Measurements from ENCODE around the gene THBS3.
A peak's percentile ranks its signal among the peaks of the same experiment; 100 is the strongest.
"Not testable (repeated sequence)": the region's sequence is repeated elsewhere in the genome, so short reads cannot be mapped to it uniquely, and the experiment has no call there.

THBS3 gene

DNA sequence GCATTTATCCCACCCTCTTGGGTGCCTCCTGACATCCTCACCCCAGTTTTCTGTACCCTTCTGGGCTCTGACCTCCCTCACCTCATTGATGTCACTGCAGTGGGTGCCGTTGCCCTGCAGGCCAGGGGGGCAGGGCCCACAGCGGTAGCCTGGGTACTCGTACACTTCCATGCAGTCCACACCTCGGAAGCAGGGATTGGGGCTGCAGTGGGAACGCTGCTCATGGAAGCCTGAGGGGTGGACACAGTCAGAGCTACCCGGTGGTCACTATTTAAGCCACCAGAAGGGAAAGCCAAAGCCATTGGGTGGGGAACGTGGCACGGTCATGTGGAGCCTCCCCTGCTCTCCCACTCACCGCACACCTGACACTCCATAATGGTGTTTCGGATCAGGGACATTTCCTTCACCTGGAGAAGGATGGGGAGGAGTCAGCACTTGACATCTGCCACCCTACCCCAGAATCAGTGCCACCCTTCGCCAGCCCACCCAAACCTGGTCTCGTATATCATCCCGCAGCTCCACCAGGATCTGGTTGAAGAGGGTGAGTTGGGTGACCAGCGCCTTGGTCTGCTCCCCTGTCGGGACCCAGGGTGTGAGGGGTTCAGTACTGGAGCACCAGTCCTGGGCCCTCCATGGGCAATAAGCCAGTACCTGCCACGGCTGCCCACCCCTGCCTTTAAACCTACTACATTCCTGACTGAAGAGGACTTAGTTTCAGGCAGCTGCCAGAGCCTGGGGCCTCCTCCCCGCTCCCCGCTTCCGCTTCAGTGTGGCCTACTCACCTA is 4.8 kb downstream of the THBS3 start:
- Mint-ChIP-seq H3K27me3 (no peaks in the 10 kb centered on the region), H3K9me3 (ENCODE audit: low read depth) (no peaks in the 10 kb centered on the region), H3K36me3 (no peaks in the 10 kb centered on the region), H3K4me3 (no peak overlapping the region), H3K27ac (no peak overlapping the region), H3K4me1 (ENCODE audit: low read depth) (peaks cover 10% of the 10 kb centered on the region)

DNA sequence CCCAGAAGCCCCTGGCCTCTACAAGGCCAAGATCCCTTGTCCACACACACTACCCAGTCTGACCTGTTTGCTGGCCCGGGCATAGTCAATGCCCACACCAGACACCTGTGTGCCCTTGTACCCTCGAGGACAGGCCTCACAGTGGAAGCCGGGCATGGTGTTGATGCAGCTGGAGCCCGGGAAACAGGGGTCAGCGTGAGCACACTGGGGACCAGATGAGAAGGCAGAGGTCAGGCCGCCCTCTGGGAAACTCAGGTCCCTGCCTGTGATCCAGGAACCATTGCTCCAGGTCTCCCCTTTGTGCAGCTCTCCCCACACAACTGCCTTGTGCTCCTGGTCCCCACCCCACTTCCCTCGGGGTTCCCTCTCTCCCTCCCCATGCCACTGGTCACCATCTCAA is 5.5 kb downstream of the THBS3 start:
- Mint-ChIP-seq H3K4me3 (no peak overlapping the region), H3K27ac (no peak overlapping the region), H3K4me1 (ENCODE audit: low read depth) (peaks cover 6% of the 10 kb centered on the region), H3K27me3 (no peaks in the 10 kb centered on the region), H3K9me3 (ENCODE audit: low read depth) (no peaks in the 10 kb centered on the region), H3K36me3 (no peaks in the 10 kb centered on the region)

- no peaks in the 10 kb centered on the region for H3K36me3 Mint-ChIP-seq
- no peaks in the 10 kb centered on the region for H3K27me3 Mint-ChIP-seq
- no peak overlapping the region for H3K4me3 Mint-ChIP-seq
- no peaks in the 10 kb centered on the region for H3K9me3 Mint-ChIP-seq (ENCODE audit: low read depth)
- no peaks in the 10 kb centered on the region for H3K4me1 Mint-ChIP-seq (ENCODE audit: low read depth)
- no peak overlapping the region for H3K27ac Mint-ChIP-seq
Measured at GRCh38 chr1:155200920-155201319, 6.8 kb downstream of the THBS3 start.

DNA sequence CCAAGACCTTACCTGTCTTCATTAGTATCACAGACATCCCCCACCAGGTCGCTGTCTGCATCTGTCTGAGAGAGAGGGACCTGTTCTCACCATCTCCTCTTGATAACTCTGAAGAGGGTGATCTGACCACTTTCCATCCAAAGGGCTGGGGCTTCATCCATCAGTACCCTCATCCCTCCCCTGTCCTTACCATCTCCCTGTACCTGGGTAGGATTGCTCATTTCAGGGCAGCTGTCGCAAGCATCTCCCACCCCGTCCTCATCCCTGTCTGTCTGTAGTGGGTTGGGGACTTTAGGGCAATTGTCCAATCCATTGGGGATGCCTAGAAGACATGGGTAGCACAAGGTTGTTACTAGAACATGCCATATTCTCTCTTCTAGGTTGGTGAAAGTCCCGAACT is 7.9 kb downstream of the THBS3 start:
- Mint-ChIP-seq H3K27me3 (no peaks in the 10 kb centered on the region), H3K27ac (no peak overlapping the region), H3K4me3 (no peak overlapping the region), H3K36me3 (no peaks in the 10 kb centered on the region), H3K9me3 (ENCODE audit: low read depth) (no peaks in the 10 kb centered on the region), H3K4me1 (ENCODE audit: low read depth) (peaks cover 6% of the 10 kb centered on the region)

DNA sequence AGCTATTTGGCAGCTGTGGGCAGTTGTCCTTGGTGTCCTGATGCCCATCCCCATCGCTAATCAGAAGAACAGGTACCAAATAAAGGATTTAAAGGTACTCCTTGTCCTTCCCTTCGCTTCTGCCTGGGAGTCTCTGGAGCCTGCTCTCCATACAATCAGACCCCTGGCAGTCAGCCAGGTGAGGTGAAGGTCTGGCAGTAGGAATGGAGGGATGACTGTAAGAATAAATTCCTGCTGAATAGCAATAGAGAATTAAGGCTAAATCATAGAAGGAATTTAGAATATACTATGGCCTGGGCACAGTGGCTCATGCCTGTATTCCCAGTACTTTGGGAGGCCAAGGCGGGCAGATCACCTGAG is 9.2 kb downstream of the THBS3 start:
- Mint-ChIP-seq H3K4me1 (ENCODE audit: low read depth) (peaks cover 16% of the 10 kb centered on the region), H3K36me3 (no peaks in the 10 kb centered on the region), H3K4me3 (no peak overlapping the region), H3K9me3 (ENCODE audit: low read depth) (no peaks in the 10 kb centered on the region), H3K27ac (no peak overlapping the region), H3K27me3 (no peaks in the 10 kb centered on the region)

- Mint-ChIP-seq H3K9me3 (ENCODE audit: low read depth) (no peaks in the 10 kb centered on the region), H3K27me3 (no peaks in the 10 kb centered on the region), H3K36me3 (no peaks in the 10 kb centered on the region), H3K27ac (no peak overlapping the region), H3K4me1 (ENCODE audit: low read depth) (peaks cover 21% of the 10 kb centered on the region), H3K4me3 (no peak overlapping the region)
Measured at GRCh38 chr1:155197901-155198546, 9.7 kb downstream of the THBS3 start.

- Mint-ChIP-seq H3K27me3 (no peaks in the 10 kb centered on the region), H3K36me3 (no peaks in the 10 kb centered on the region), H3K9me3 (ENCODE audit: low read depth) (no peaks in the 10 kb centered on the region), H3K4me3 (no peak overlapping the region), H3K27ac (no peak overlapping the region), H3K4me1 (ENCODE audit: low read depth) (peaks cover 28% of the 10 kb centered on the region)
Measured at GRCh38 chr1:155196893-155197638, 10.6 kb downstream of the THBS3 start.

DNA sequence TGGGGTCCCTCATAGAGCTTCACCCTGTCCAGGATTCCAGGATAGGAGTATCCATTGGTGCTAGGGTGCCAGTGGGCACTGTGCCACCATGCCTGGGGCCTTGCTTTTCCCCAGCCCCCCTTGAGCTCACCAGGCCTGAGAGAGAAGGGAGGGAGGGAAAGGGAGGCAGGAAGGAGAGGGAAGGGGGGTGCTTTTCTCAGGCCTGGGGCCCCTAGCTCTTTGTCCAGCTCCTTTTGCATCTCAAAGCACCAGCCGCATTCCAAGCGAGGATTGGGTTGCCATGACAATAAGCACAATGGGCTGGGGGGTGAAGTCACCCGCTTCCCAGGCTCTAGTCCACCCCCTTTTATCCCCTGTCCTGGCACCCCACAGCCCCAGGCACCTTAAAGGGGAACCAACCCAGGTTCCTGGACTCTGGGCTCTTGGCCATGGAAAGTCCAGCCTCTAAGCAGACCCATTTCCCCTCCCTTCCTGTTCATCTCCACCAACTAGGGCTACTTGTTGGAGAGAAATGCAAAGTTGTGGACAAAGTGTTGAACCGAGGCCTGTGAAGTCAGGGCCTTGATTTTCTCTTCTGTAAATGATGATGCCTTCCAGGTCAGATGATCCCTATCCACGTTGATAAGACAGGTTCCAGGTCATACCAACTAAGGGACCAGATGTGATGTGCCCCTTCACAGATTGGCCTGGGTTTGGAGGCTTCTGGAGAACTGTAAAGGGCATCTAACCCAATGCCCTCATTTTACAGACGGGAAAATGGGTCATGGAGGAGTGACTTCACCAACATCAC is 11.4 kb downstream of the THBS3 start:
- Mint-ChIP-seq H3K27ac (no peak overlapping the region), H3K36me3 (no peaks in the 10 kb centered on the region), H3K4me3 (peak overlapping the region; percentile 86), H3K4me1 (ENCODE audit: low read depth) (peaks cover 28% of the 10 kb centered on the region), H3K9me3 (ENCODE audit: low read depth) (no peaks in the 10 kb centered on the region), H3K27me3 (no peaks in the 10 kb centered on the region)

- no peaks in the 10 kb centered on the region for H3K9me3 Mint-ChIP-seq (ENCODE audit: low read depth)
- H3K36me3 Mint-ChIP-seq: no peaks in the 10 kb centered on the region
- peak overlapping the region; percentile 86 for H3K4me3 Mint-ChIP-seq
- peaks cover 28% of the 10 kb centered on the region for H3K4me1 Mint-ChIP-seq (ENCODE audit: low read depth)
- H3K27ac Mint-ChIP-seq: no peak overlapping the region
- no peaks in the 10 kb centered on the region for H3K27me3 Mint-ChIP-seq
Measured at GRCh38 chr1:155195201-155196102, 12.2 kb downstream of the THBS3 start.

- Mint-ChIP-seq H3K4me3 (peak overlapping the region; percentile 91), H3K27ac (peak overlapping the region; percentile 98), H3K4me1 (ENCODE audit: low read depth) (peaks cover 28% of the 10 kb centered on the region)
Measured at GRCh38 chr1:155193991-155194240, 13.8 kb downstream of the THBS3 start.

DNA sequence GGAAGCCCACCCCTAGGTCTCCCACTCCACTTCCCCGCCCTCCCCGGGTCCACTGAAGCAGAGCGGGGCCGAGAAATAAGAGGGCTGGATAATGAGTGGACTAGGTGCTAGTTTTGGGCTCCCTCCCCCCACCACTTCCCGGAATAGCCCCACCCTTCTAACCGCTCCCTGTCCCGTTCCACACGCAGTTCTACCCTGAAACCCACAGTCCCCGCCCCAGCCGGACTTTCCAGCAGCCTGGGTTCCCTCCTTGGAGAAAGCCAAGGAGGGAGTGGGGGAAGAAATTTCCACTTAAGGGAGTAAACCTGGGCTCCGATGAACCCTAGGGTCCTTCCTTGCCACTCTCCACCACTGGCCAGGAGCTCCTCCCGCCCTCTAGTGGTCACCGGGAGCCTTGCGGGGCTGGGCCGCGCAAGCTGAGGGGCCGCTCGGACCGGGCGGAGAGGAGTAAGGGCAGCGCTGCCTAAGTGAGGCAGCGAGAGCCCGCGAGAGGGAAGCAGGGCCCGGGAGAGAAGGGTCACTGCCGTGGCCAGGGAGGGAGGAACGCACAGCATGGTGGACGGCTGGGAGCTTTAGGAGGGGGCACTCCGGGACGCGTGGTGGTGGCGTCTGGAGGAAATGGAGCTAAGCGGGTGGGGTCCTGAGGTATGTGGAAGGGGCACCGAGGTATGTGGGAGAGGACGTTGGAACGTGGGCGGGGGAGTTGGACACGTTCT is 14.3 kb downstream of the THBS3 start:
- Mint-ChIP-seq H3K9me3 (ENCODE audit: low read depth) (no peaks in the 10 kb centered on the region), H3K4me1 (ENCODE audit: low read depth) (peaks cover 28% of the 10 kb centered on the region), H3K27me3 (no peaks in the 10 kb centered on the region), H3K36me3 (no peaks in the 10 kb centered on the region), H3K27ac (peak overlapping the region; percentile 98), H3K4me3 (peak overlapping the region; percentile 91)

More at GRCh38 chr1:155193991-155194240, 13.8 kb downstream of the THBS3 start:
- not testable (repeated sequence) for H3K36me3 Mint-ChIP-seq; H3K9me3 Mint-ChIP-seq (ENCODE audit: low read depth); H3K27me3 Mint-ChIP-seq

DNA sequence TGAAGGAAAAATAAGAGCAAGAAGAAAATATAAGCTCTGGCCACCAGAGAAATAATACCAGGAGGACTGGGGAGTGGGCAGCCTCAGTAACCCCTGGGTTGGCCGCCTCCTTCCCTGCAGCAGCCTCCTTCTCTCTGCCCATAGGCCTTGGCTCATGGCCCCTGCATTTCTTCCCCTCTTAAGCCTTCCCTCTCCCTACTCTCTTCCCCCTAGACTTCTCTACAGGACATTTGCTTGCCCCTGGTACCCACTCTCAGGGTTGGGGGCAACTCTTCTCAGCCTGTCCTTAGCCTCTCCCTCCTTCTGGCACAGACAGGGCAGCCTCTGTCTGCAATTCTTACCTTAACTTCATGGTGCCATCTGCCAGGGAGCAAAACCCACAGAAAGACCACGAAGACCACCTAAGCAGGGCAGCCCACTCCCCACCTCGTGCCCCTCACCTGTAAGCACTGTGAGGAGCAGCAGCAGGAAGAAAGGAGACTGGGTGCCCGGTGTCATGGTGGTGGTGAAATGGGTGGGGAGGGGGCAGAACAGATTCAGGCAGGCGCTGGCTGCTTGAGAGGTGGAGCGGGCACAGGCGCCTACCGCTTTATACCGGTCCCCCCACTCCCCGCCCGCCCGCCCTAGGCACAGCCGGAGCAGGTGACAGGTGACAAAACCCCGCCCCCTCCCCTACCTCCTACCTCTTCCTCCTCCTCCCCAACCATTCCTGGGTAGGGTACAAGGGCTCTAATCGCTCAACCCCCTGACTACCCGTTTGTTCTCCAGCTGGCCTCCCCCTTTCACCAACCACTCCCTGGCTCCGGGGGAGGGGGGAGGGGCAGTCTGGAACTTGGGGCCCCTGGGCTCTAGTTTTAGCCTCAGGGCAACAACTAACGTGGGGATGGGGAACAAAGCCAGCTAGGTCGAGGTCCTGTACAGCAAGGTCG is 15.1 kb downstream of the THBS3 start:
- H3K27ac Mint-ChIP-seq: peak overlapping the region; percentile 98

GRCh38 chr1:155191904-155192303 is 15.8 kb downstream of the THBS3 start:
- H3K4me3 Mint-ChIP-seq: peak overlapping the region; percentile 42
- H3K4me1 Mint-ChIP-seq (ENCODE audit: low read depth): peaks cover 31% of the 10 kb centered on the region
- H3K9me3 Mint-ChIP-seq (ENCODE audit: low read depth): no peaks in the 10 kb centered on the region
- peak overlapping the region; percentile 79 for H3K27ac Mint-ChIP-seq
- no peaks in the 10 kb centered on the region for H3K27me3 Mint-ChIP-seq
- H3K36me3 Mint-ChIP-seq: no peaks in the 10 kb centered on the region

More for the DNA sequence above, 15.1 kb downstream of the THBS3 start:
- peaks cover 31% of the 10 kb centered on the region for H3K4me1 Mint-ChIP-seq (ENCODE audit: low read depth)
- H3K27me3 Mint-ChIP-seq: no peaks in the 10 kb centered on the region
- no peaks in the 10 kb centered on the region for H3K9me3 Mint-ChIP-seq (ENCODE audit: low read depth)
- no peaks in the 10 kb centered on the region for H3K36me3 Mint-ChIP-seq
- peak overlapping the region; percentile 91 for H3K4me3 Mint-ChIP-seq
